Endothelial cell of umbilical vein (primary cell): ENCODE results near the gene FAM174B. TPM values are rescaled to one million over a fixed set of nuclear protein-coding genes. Genes with fewer than 3 reads are reported as not detected.

ENCODE experiments used
- BruUV-seq: library from RNA; stranded (reverse); fragments of 400-500 nt; replicated peaks from 2 replicates; lab custom pipeline; 2021; lab: Mats Ljungman, UMichigan
- CTCF ChIA-PET: fragments of 300-600, 350-600 bp; sonication (Branson Sonifier 250); formaldehyde crosslinking; loops from one replicate; lab custom pipeline; 2021; ENCODE audit warnings: antibody characterized with exemption, inconsistent platforms; lab: Charles Lee
- POLR2A ChIA-PET: fragments of 300-600, 350-600 bp; sonication (Branson Sonifier 250); formaldehyde crosslinking; loops from one replicate; lab custom pipeline; 2021; ENCODE audit warnings: antibody characterized with exemption, inconsistent platforms; lab: Charles Lee
- DNase-seq: peaks from one replicate; pipeline ENCODE4 v3.0.0-alpha.2; 2011; ENCODE audit warnings: low read depth, low spot score
- FAIRE-seq: peaks from 2 replicates; lab custom pipeline; 2011; peaks lifted over from hg19 to GRCh38; lab: Jason Lieb, UNC
- H2AFZ ChIP-seq: 2 replicates; pipeline ENCODE4 v1.6.0; 2012; ENCODE audit warnings: low read depth, low read length, control low read depth, inconsistent platforms
- H3K27ac ChIP-seq: 2 replicates; pipeline ENCODE4 v1.5.1; 2011; ENCODE audit warnings: low read depth, mild to moderate bottlenecking, control low read depth, low read length, moderate library complexity; ENCODE audit not compliant: insufficient read depth
- H3K27me3 ChIP-seq, 2 experiments: 2 replicates each; pipeline versions ENCODE4 v1.6.0 to v1.6.1; 2011; ENCODE audit warnings: low read length in 2 of 2, mixed read lengths in 1 of 2; ENCODE audit not compliant: control insufficient read depth in 2 of 2, insufficient read depth in 2 of 2
- H3K36me3 ChIP-seq, 2 experiments: 2 replicates in 1 of 2; 3 replicates in 1 of 2; pipeline ENCODE4 v1.5.1; 2011; ENCODE audit warnings: low read length in 2 of 2, mild to moderate bottlenecking in 1 of 2, moderate library complexity in 1 of 2; ENCODE audit not compliant: control insufficient read depth in 2 of 2, insufficient read depth in 2 of 2; ENCODE audit errors: extremely low read depth in 1 of 2
- H3K4me1 ChIP-seq: 3 replicates; pipeline ENCODE4 v1.5.1; 2011; ENCODE audit warnings: mild to moderate bottlenecking, low read length; ENCODE audit not compliant: control insufficient read depth, insufficient read depth; ENCODE audit errors: extremely low read depth
- H3K4me2 ChIP-seq: 2 replicates; pipeline ENCODE4 v1.6.1; 2011; ENCODE audit warnings: low read length, control low read depth, mixed read lengths; ENCODE audit not compliant: insufficient read depth
- H3K4me3 ChIP-seq, 3 experiments: fragments of 200-600 bp in 1 of 3; sonication (generic), shearing (Covaris generic) in 1 of 3; replicated peaks in 1 of 3; 2 replicates each; pipeline ENCODE4 v1.5.1; 2011 to 2016; ENCODE audit warnings: control low read depth in 3 of 3, low read length in 3 of 3, mild to moderate bottlenecking in 2 of 3, inconsistent platforms in 1 of 3, low read depth in 1 of 3, moderate library complexity in 1 of 3; ENCODE audit not compliant: insufficient read depth in 1 of 3
- H3K79me2 ChIP-seq: 2 replicates; pipeline ENCODE4 v1.6.0; 2012; ENCODE audit warnings: low read length, inconsistent platforms; ENCODE audit not compliant: control insufficient read depth, insufficient read depth
- H3K9ac ChIP-seq: replicated peaks from 2 replicates; pipeline ENCODE3; 2011; ENCODE audit warnings: low read length, control low read depth; ENCODE audit not compliant: insufficient read depth; ENCODE audit errors: extremely low read depth
- H3K9me1 ChIP-seq: replicated peaks from 3 replicates; pipeline ENCODE4 v1.6.0; 2011; ENCODE audit warnings: mild to moderate bottlenecking, low read length; ENCODE audit not compliant: control insufficient read depth, insufficient read depth; ENCODE audit errors: extremely low read depth
- H3K9me3 ChIP-seq: replicated peaks from 2 replicates; pipeline ENCODE4 v1.5.1; 2012; ENCODE audit warnings: low read length, inconsistent platforms; ENCODE audit not compliant: control insufficient read depth, insufficient read depth
- H4K20me1 ChIP-seq: replicated peaks from 2 replicates; pipeline ENCODE3; 2011; ENCODE audit warnings: mild to moderate bottlenecking, low read length; ENCODE audit not compliant: control insufficient read depth, insufficient read depth; ENCODE audit errors: extremely low read depth
- CTCF ChIP-seq, 2 donors: IDR thresholded peaks; 1 replicate in 1 of 2; 2 replicates in 1 of 2; pipeline ENCODE4 v1.5.1; 2011; ENCODE audit warnings: low read length in 2 of 2, mild to moderate bottlenecking in 2 of 2, moderate library complexity in 2 of 2, control low read depth in 1 of 2, inconsistent platforms in 1 of 2, low read depth in 1 of 2; ENCODE audit not compliant: insufficient read depth in 1 of 2; ENCODE audit errors: extremely low read depth in 1 of 2
- EZH2 ChIP-seq: IDR thresholded peaks from 2 replicates; pipeline ENCODE4 v1.6.1; 2012; ENCODE audit warnings: borderline replicate concordance, low read depth, mild to moderate bottlenecking, moderate library complexity, low read length, inconsistent platforms; ENCODE audit not compliant: severe bottlenecking
- FOS ChIP-seq: IDR thresholded peaks from 2 replicates; pipeline ENCODE4 v1.6.1; 2011; ENCODE audit warnings: mild to moderate bottlenecking, low read length, moderate library complexity, borderline replicate concordance; ENCODE audit not compliant: insufficient read depth
- GATA2 ChIP-seq: IDR thresholded peaks from 2 replicates; pipeline ENCODE4 v1.7.0; 2011; ENCODE audit warnings: low read depth, mild to moderate bottlenecking, moderate library complexity, mixed read lengths, low read length; ENCODE audit not compliant: insufficient read length, insufficient read depth
- JUN ChIP-seq: IDR thresholded peaks from 2 replicates; pipeline ENCODE4 v1.6.1; 2011; ENCODE audit warnings: borderline replicate concordance, low read depth; ENCODE audit not compliant: insufficient read length, insufficient read depth
- MYC ChIP-seq: IDR thresholded peaks from one replicate; pipeline ENCODE4 v1.6.1; 2011; ENCODE audit warnings: mild to moderate bottlenecking, low read depth, low read length
- POLR2A ChIP-seq: IDR thresholded peaks from 2 replicates; pipeline ENCODE4 v1.6.1; 2012; ENCODE audit warnings: low read depth, mild to moderate bottlenecking, control low read depth, low read length
- POLR2AphosphoS5 ChIP-seq: IDR thresholded peaks from 2 replicates; pipeline ENCODE4 v1.6.1; 2012; ENCODE audit warnings: low read depth, mild to moderate bottlenecking, control low read depth, low read length, moderate library complexity; ENCODE audit not compliant: insufficient read depth
- dilution Hi-C: fragments of 300-500 bp; cut with MboI; formaldehyde crosslinking; loops from one replicate; pipeline ENCODE4 v1.15.0; 2019; ENCODE audit warnings: low sequenced_read_pairs; ENCODE audit not compliant: extremely low pct_ligation_motif_present
- intact Hi-C: fragments of 100-400 bp; cut with micrococcal nuclease; formaldehyde crosslinking; loops from one replicate; pipeline ENCODE4 v1.10.0; 2022
- polyA plus RNA-seq, 4 experiments: library from polyadenylated mRNA; depleted of rRNA in 3 of 4; stranded (reverse) in 3 of 4; unstranded in 1 of 4; fragments of >200 nt; gene quantifications; 2 replicates each; pipeline versions ENCODE4 v1.2.1 to v1.2.3, GENCODE V29; 2011 to 2012; ENCODE audit warnings: missing spikeins in 1 of 4
- total RNA-seq: library from RNA; stranded (reverse); gene quantifications from 2 replicates; pipeline ENCODE4 v1.2.3, GENCODE V29; 2021
- TF ChIP-seq, protein P1 (sequence below): IDR thresholded peaks from 2 replicates; pipeline ENCODE4 v1.6.1; 2011; ENCODE audit not compliant: insufficient read depth, insufficient read length

The FAM174B gene
- total and polyA plus RNA-seq, 2 donors (not counting 3 experiments of a cell fraction or from before 2014, with no cell fraction given): 25.9 to 30.2 TPM

- H3K9me3 ChIP-seq: no peaks in the 10 kb centered on the region
- intact Hi-C loops: no loop called here
- ChIA-PET POLR2A (no interaction called here), CTCF (interaction anchor here (1.6 kb wide), 1 partner anchor 49 kb away, joined by 5 read pairs; no protein-coding TSS in a partner anchor)
- H3K36me3 ChIP-seq: no peaks in the 10 kb centered on the region
- H4K20me1 ChIP-seq: no peaks in the 10 kb centered on the region
- peaks cover 0 to 2% of the 10 kb centered on the region in 2 experiments for H3K27me3 ChIP-seq
- DNase-seq: no peak
- H3K79me2 ChIP-seq: no peaks in the 10 kb centered on the region
- no peak for FAIRE-seq
- no peak overlapping the region for H3K9ac ChIP-seq
- H3K4me2 ChIP-seq: no peak overlapping the region
- dilution Hi-C loops: no loop called here
- BruUV-seq: no TSS peak
- no peak for TF ChIP-seq POLR2A
- no peak for TF ChIP-seq CTCF (IDR thresholded peaks at IDR 0.05; ENCODE audit: extremely low read depth in 1 of 2, insufficient read depth in 1 of 2, low read depth in 1 of 2, low read length in 2 of 2)
- TF ChIP-seq MYC: no peak
- TF ChIP-seq GATA2: no peak
- no peak for TF ChIP-seq EZH2
- TF ChIP-seq FOS: no peak
- no peak for TF ChIP-seq JUN
- TF ChIP-seq, protein P1, sequence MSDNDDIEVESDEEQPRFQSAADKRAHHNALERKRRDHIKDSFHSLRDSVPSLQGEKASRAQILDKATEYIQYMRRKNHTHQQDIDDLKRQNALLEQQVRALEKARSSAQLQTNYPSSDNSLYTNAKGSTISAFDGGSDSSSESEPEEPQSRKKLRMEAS: no peak
- TF ChIP-seq POLR2AphosphoS5: no peak
- H3K4me3 ChIP-seq: no peak overlapping the region
- H2AFZ ChIP-seq: no peak overlapping the region
- no peaks in the 10 kb centered on the region for H3K4me1 ChIP-seq
- no peaks in the 10 kb centered on the region for H3K9me1 ChIP-seq
- no peak overlapping the region for H3K27ac ChIP-seq
Observed at GRCh38 chr15:92570391-92570790, 85.2 kb downstream of the FAM174B start.
